BLaER1 (cell line): ENCODE measurements around the gene PROSER1.

Experiments
- H3K27ac ChIP-seq: shearing (Covaris generic); formaldehyde crosslinking; 2 replicates; pipeline ENCODE4 v1.8.1; 2022
- H3K27me3 ChIP-seq: shearing (Covaris generic); formaldehyde crosslinking; 2 replicates; pipeline ENCODE4 v1.8.1; 2022
- H3K36me3 ChIP-seq: shearing (Covaris generic); formaldehyde crosslinking; 2 replicates; pipeline ENCODE4 v1.8.1; 2022
- H3K4me1 ChIP-seq: shearing (Covaris generic); formaldehyde crosslinking; 2 replicates; pipeline ENCODE4 v1.8.1; 2022
- H3K4me2 ChIP-seq: shearing (Covaris generic); formaldehyde crosslinking; 2 replicates; pipeline ENCODE4 v1.8.1; 2022
- H3K4me3 ChIP-seq: shearing (Covaris generic); formaldehyde crosslinking; 2 replicates; pipeline ENCODE4 v1.8.1; 2022
- H3K9ac ChIP-seq: shearing (Covaris generic); formaldehyde crosslinking; 2 replicates; pipeline ENCODE4 v1.8.1; 2022
- H3K9me3 ChIP-seq: shearing (Covaris generic); formaldehyde crosslinking; 2 replicates; pipeline ENCODE4 v1.8.1; 2022
- H4K20me1 ChIP-seq: shearing (Covaris generic); formaldehyde crosslinking; 2 replicates; pipeline ENCODE4 v1.8.1; 2022
- Cebpa-rat ChIP-seq: shearing (Covaris generic); IDR thresholded peaks from 2 replicates; pipeline ENCODE4 v1.8.1; 2022

Gene PROSER1

GRCh38 chr13:38967446-38967845, 70.4 kb downstream of the PROSER1 start:
- no peak overlapping the region for H3K27ac ChIP-seq
- H3K9ac ChIP-seq = no peak overlapping the region
- no peaks in the 10 kb centered on the region for H3K9me3 ChIP-seq
- H3K27me3 ChIP-seq = no peaks in the 10 kb centered on the region
- H3K4me1 ChIP-seq = no peaks in the 10 kb centered on the region
- H3K4me3 ChIP-seq = no peak overlapping the region
- no peaks in the 10 kb centered on the region for H3K36me3 ChIP-seq
- no peaks in the 10 kb centered on the region for H4K20me1 ChIP-seq
- no peak overlapping the region for H3K4me2 ChIP-seq
- TF ChIP-seq Cebpa-rat = no peak

DNA sequence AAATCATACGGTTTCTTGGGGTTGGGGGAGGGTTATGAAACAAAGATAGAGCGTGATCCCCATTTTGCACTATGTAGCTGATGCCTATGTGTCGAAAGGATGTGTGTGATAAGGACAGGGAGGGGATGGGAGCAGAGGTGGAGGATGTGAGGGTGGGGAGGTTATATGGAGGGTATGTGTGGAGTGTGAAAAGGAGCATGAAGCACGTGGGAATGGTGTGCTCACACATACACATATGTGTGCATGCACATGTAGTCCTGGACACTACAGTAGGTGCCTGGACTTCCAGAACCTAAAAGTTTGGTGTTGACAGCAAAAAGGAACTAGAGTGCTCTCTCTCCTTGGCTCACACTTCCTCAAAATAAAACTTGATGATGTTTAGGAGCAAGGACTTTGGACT, 72.6 kb downstream of the PROSER1 start:
- Histone ChIP-seq H4K20me1 (no peaks in the 10 kb centered on the region), H3K4me3 (no peak overlapping the region), H3K4me2 (no peak overlapping the region)

GRCh38 chr13:38960175-38960574, 77.7 kb downstream of the PROSER1 start:
- TF ChIP-seq Cebpa-rat = no peak
- H3K4me1 ChIP-seq = no peaks in the 10 kb centered on the region
- H3K27me3 ChIP-seq = no peaks in the 10 kb centered on the region
- H3K4me2 ChIP-seq = no peak overlapping the region
- H3K9ac ChIP-seq = no peak overlapping the region
- H3K4me3 ChIP-seq = no peak overlapping the region
- peaks cover 3% of the 10 kb centered on the region; the same call in 1 of the 2 replicates for H3K9me3 ChIP-seq
- no peaks in the 10 kb centered on the region for H4K20me1 ChIP-seq
- H3K27ac ChIP-seq = no peak overlapping the region
- H3K36me3 ChIP-seq = no peaks in the 10 kb centered on the region

More for the DNA sequence above, 72.6 kb downstream of the PROSER1 start:
- Histone ChIP-seq H3K27me3 (no peaks in the 10 kb centered on the region), H3K36me3 (no peaks in the 10 kb centered on the region), H3K27ac (no peak overlapping the region), H3K9ac (no peak overlapping the region), H3K9me3 (no peaks in the 10 kb centered on the region; the same call in 1 of the 2 replicates), H3K4me1 (no peaks in the 10 kb centered on the region)
- no peak for TF ChIP-seq Cebpa-rat
